Sigmoid colon (tissue), 7 donors: ENCODE measurements around the gene DDR2. TPM values are rescaled to one million over a fixed set of nuclear protein-coding genes. Genes with fewer than 3 reads are reported as not detected.

Experiments used
- DNase-seq: peaks from one replicate; pipeline ENCODE4 v3.0.0-alpha.2; 2019
- H3K27ac ChIP-seq, 4 donors: fragments of 200-600 bp; sonication (generic); one replicate each; pipeline ENCODE4 v1.5.1; 2016 to 2019; ENCODE audit warnings: mild to moderate bottlenecking in 1 of 4
- H3K27me3 ChIP-seq, 3 donors: fragments of 200-600 bp; sonication (generic); one replicate each; pipeline ENCODE4 v1.5.1; 2019; ENCODE audit warnings: mild to moderate bottlenecking in 1 of 3
- H3K36me3 ChIP-seq, 4 donors: fragments of 200-600 bp; sonication (generic); one replicate each; pipeline ENCODE4 v1.5.1; 2016 to 2019
- H3K4me1 ChIP-seq, 4 donors: fragments of 200-600 bp; sonication (generic); one replicate each; pipeline ENCODE4 v1.5.1; 2017 to 2019
- H3K4me3 ChIP-seq, 4 donors: fragments of 200-600 bp; sonication (generic); one replicate each; pipeline ENCODE4 v1.5.1; 2017 to 2019; ENCODE audit warnings: mild to moderate bottlenecking in 2 of 4, moderate library complexity in 1 of 4
- H3K9me3 ChIP-seq, 4 donors: fragments of 200-600 bp in 3 of 4; sonication (generic) in 3 of 4; one replicate each; pipeline versions ENCODE4 v1.5.1 to v1.6.1; 2013 to 2019
- EP300 ChIP-seq, 4 donors: sonication (generic); formaldehyde crosslinking; IDR thresholded peaks; one replicate each; pipeline ENCODE4 v1.6.1; 2017; ENCODE audit warnings: antibody characterized with exemption in 4 of 4
- POLR2A ChIP-seq, 2 donors: fragments of 450-650 bp; IDR thresholded peaks; one replicate each; pipeline ENCODE4 v1.6.1; 2016; ENCODE audit warnings: antibody characterized with exemption in 2 of 2, mild to moderate bottlenecking in 2 of 2, moderate library complexity in 2 of 2
- POLR2AphosphoS5 ChIP-seq, 4 donors: sonication (generic); formaldehyde crosslinking; IDR thresholded peaks; one replicate each; pipeline ENCODE4 v1.6.1; 2017; ENCODE audit warnings: antibody characterized with exemption in 4 of 4
- WGBS, 2 donors: extraction: QIAGEN DNeasy Blood & Tissue Kit; methylation state at CpG; one replicate each; pipeline ENCODE4 v1.1.7; 2013; 5-methylcytosine and 5-hydroxymethylcytosine counted together
- intact Hi-C: fragments of 100-400 bp; cut with DNase I; formaldehyde crosslinking; loops from one replicate; pipeline ENCODE4 v1.15.1; 2023
- polyA plus RNA-seq, 3 donors: library from polyadenylated mRNA; stranded (reverse); fragments of 200-250 nt; gene quantifications; one replicate each; pipeline ENCODE4 v1.2.3, GENCODE V29; 2013
- total RNA-seq, 4 donors: library from RNA; depleted of rRNA; stranded (reverse); fragments of >200 nt; gene quantifications; one replicate each; pipeline ENCODE4 v1.1.0, GENCODE V29; 2016
- TF ChIP-seq, protein P1 (sequence below), 4 experiments: fragments of 450-650 bp in 3 of 4; fragments of 200-600 bp in 1 of 4; IDR thresholded peaks; one replicate each; pipeline ENCODE4 v1.5.1; 2016 to 2019; ENCODE audit warnings: antibody characterized with exemption in 4 of 4, mild to moderate bottlenecking in 3 of 4, moderate library complexity in 2 of 4
- donor health status: healthy with polysubstance abuse.
- donor health status: Bipolar disorder and iron deficiency.
- donor health status: healthy.

The DDR2 gene
- total and polyA plus RNA-seq, 7 donors = 3.5 to 236 (median 150) TPM

- Histone ChIP-seq H3K4me3 (no peak overlapping the region), H3K36me3 (peaks cover 10 to 53% (median 23%) of the 10 kb centered on the region in 4 donors), H3K9me3 (no peaks in the 10 kb centered on the region), H3K27me3 (no peaks in the 10 kb centered on the region), H3K27ac (peak overlapping the region in 2 of 4 donors; percentile 13 to 52), H3K4me1 (peaks cover 0 to 17% (median 13%) of the 10 kb centered on the region in 4 donors)
- no peak for DNase-seq
- no peak for TF ChIP-seq POLR2A (IDR thresholded peaks at IDR 0.05)
- TF ChIP-seq, protein P1, sequence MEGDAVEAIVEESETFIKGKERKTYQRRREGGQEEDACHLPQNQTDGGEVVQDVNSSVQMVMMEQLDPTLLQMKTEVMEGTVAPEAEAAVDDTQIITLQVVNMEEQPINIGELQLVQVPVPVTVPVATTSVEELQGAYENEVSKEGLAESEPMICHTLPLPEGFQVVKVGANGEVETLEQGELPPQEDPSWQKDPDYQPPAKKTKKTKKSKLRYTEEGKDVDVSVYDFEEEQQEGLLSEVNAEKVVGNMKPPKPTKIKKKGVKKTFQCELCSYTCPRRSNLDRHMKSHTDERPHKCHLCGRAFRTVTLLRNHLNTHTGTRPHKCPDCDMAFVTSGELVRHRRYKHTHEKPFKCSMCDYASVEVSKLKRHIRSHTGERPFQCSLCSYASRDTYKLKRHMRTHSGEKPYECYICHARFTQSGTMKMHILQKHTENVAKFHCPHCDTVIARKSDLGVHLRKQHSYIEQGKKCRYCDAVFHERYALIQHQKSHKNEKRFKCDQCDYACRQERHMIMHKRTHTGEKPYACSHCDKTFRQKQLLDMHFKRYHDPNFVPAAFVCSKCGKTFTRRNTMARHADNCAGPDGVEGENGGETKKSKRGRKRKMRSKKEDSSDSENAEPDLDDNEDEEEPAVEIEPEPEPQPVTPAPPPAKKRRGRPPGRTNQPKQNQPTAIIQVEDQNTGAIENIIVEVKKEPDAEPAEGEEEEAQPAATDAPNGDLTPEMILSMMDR (IDR thresholded peaks at IDR 0.05) = no peak
- TF ChIP-seq EP300 (IDR thresholded peaks at IDR 0.05) = no peak
- TF ChIP-seq POLR2AphosphoS5 (IDR thresholded peaks at IDR 0.05) = no peak
- intact Hi-C loops = no loop called here
- 96 to 98% methylated on average over 1 of the region's 1 CpG for WGBS, 2 donors
These were observed 120.9 kb downstream of the DDR2 start for GRCh38 chr1:162753001-162753658.

DNA sequence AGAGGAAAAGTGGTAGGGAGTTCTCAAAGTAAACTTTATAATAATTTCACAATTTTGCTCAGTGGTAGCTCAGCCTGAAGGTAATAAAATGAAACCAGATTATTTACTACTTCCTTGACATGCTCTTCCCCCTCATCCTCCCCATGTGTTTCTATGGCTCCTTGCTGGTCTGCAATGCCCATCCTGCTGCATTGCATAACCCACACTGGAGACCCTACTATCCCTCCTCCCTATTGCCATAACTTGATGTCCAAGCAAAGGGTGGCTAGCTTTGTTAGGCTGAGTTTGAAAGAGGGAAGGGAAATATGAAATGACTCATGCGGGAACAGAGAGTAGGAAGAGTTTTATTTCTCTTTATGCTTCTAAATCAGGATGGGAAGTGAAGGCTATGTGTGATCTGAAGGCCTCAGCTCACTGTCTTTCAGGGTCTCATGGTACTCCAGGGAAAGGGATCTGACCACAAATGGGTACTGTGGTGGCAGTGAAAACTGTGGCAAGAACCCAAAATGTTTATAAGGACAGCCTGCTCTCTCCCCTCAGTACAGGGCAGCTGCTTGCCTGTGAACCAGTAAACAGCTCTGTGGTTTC is 121.8 kb downstream of the DDR2 start:
- TF ChIP-seq, protein P1 (IDR thresholded peaks at IDR 0.05) = no peak
- Histone ChIP-seq H3K36me3 (peaks cover 10 to 62% (median 23%) of the 10 kb centered on the region in 4 donors), H3K27me3 (no peaks in the 10 kb centered on the region), H3K9me3 (no peaks in the 10 kb centered on the region), H3K4me3 (no peak overlapping the region), H3K27ac (peak overlapping the region in 1 of 4 donors; percentile 52), H3K4me1 (peaks cover 0 to 17% (median 13%) of the 10 kb centered on the region in 4 donors)
- 88 to 89% methylated on average over 1 of the region's 1 CpG for WGBS, 2 donors
- no peak for DNase-seq
- intact Hi-C loops = no loop called here

DNA sequence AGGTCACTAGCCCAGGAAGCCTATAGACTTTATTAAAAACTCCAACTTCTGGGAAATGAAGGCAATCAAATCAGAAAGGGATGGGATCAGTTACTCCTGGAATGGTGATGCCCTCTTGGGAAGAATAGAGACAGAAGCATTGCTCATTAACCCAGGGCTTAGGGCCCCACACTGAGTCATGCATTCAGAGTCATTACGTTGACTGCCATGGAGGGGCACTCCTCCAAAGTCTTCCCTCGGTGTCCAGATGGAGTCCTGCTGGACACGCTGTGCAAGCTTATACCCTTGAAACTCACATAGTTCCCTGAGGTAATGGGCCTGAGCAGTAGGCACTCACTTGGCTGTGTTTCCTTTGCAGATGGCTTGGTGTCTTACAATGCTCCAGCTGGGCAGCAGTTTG is 123.0 kb downstream of the DDR2 start:
- 95 to 98% methylated on average over 3 of the region's 3 CpGs for WGBS, 2 donors
- peak overlapping the region in 1 of 4 donors; percentile 5 for H3K27ac ChIP-seq
- H3K36me3 ChIP-seq = peaks cover 17 to 74% (median 27%) of the 10 kb centered on the region in 4 donors
- intact Hi-C loops = no loop called here
- no peak overlapping the region for H3K4me3 ChIP-seq
- no peaks in the 10 kb centered on the region for H3K27me3 ChIP-seq
- no peak for DNase-seq
- no peaks in the 10 kb centered on the region for H3K9me3 ChIP-seq
- TF ChIP-seq POLR2AphosphoS5 (IDR thresholded peaks at IDR 0.05) (no peak), EP300 (IDR thresholded peaks at IDR 0.05) (no peak), POLR2A (IDR thresholded peaks at IDR 0.05) (no peak)
- TF ChIP-seq, protein P1 (IDR thresholded peaks at IDR 0.05) = no peak
- H3K4me1 ChIP-seq = peaks cover 0 to 17% (median 13%) of the 10 kb centered on the region in 4 donors

GRCh38 chr1:162756523-162756922 is 124.3 kb downstream of the DDR2 start:
- Histone ChIP-seq H3K4me3 (no peak overlapping the region), H3K27ac (peak overlapping the region in 3 of 4 donors; percentile 7 to 45 (median 45)), H3K9me3 (no peaks in the 10 kb centered on the region), H3K36me3 (peaks cover 22 to 85% (median 38%) of the 10 kb centered on the region in 4 donors), H3K27me3 (no peaks in the 10 kb centered on the region), H3K4me1 (peaks cover 0 to 17% (median 13%) of the 10 kb centered on the region in 4 donors)
- TF ChIP-seq POLR2A (IDR thresholded peaks at IDR 0.05) (no peak), POLR2AphosphoS5 (IDR thresholded peaks at IDR 0.05) (no peak), EP300 (IDR thresholded peaks at IDR 0.05) (no peak)
- TF ChIP-seq, protein P1 (IDR thresholded peaks at IDR 0.05) = no peak
- intact Hi-C loops = no loop called here
- no peak for DNase-seq
- WGBS, 2 donors = 87 to 88% methylated on average over 5 of the region's 5 CpGs
